Ascending aorta (tissue), 2 donors: ENCODE results near the gene FRMD3. TPM values are rescaled to one million over a fixed set of nuclear protein-coding genes. Genes with fewer than 3 reads are reported as not detected.

ENCODE experiments used
- DNase-seq, 2 donors: peaks; one replicate each; pipeline ENCODE4 v3.0.0-alpha.2; 2019; ENCODE audit warnings: low spot score in 2 of 2
- H3K27ac ChIP-seq, 2 donors: fragments of 200-600 bp; sonication (generic); one replicate each; pipeline ENCODE4 v1.5.1; 2016 to 2017; ENCODE audit warnings: mild to moderate bottlenecking in 1 of 2
- H3K27me3 ChIP-seq: fragments of 200-600 bp; sonication (generic); one replicate; pipeline ENCODE4 v1.5.1; 2017
- H3K36me3 ChIP-seq, 2 donors: fragments of 200-600 bp; sonication (generic); one replicate each; pipeline ENCODE4 v1.5.1; 2016
- H3K4me1 ChIP-seq, 2 donors: fragments of 200-600 bp; sonication (generic); one replicate each; pipeline ENCODE4 v1.5.1; 2016 to 2017; ENCODE audit warnings: mild to moderate bottlenecking in 1 of 2
- H3K4me3 ChIP-seq, 2 donors: fragments of 200-600 bp; sonication (generic); one replicate each; pipeline ENCODE4 v1.5.1; 2016 to 2017; ENCODE audit warnings: mild to moderate bottlenecking in 1 of 2
- H3K9me3 ChIP-seq, 2 donors: fragments of 200-600 bp; sonication (generic); one replicate each; pipeline ENCODE4 v1.5.1; 2016
- CTCF ChIP-seq, 3 experiments: fragments of 200-600 bp in 2 of 3; fragments of 450-650 bp in 1 of 3; sonication (generic) in 2 of 3; IDR thresholded peaks; one replicate each; pipeline ENCODE4 v1.5.1; 2016 to 2019; ENCODE audit warnings: antibody characterized with exemption in 3 of 3, mild to moderate bottlenecking in 1 of 3, moderate library complexity in 1 of 3
- intact Hi-C: fragments of 100-400 bp; cut with DNase I; formaldehyde crosslinking; loops from one replicate; pipeline ENCODE4 v1.15.1; 2023
- total RNA-seq: library from RNA; depleted of rRNA; stranded (reverse); fragments of >200 nt; gene quantifications from one replicate; pipeline ENCODE4 v1.1.0, GENCODE V29; 2016

FRMD3 gene
- total RNA-seq, 1 donor from 2014 or later, result 8.5 TPM

- no peaks in the 10 kb centered on the region for H3K27me3 ChIP-seq
- DNase-seq, result no peak
- no peaks in the 10 kb centered on the region for H3K9me3 ChIP-seq
- no peak for TF ChIP-seq CTCF (IDR thresholded peaks at IDR 0.05)
- no peak overlapping the region for H3K27ac ChIP-seq
- H3K4me1 ChIP-seq, result no peaks in the 10 kb centered on the region
- no peak overlapping the region for H3K4me3 ChIP-seq
- no peaks in the 10 kb centered on the region for H3K36me3 ChIP-seq
- intact Hi-C loops, result no loop called here
Measured at GRCh38 chr9:83512621-83513020, 25.6 kb downstream of the FRMD3 start.

GRCh38 chr9:83511051-83511450 is 27.1 kb downstream of the FRMD3 start:
- H3K9me3 ChIP-seq, result no peaks in the 10 kb centered on the region
- no peak overlapping the region for H3K27ac ChIP-seq
- TF ChIP-seq CTCF (IDR thresholded peaks at IDR 0.05), result no peak
- no peaks in the 10 kb centered on the region for H3K27me3 ChIP-seq
- no peaks in the 10 kb centered on the region for H3K4me1 ChIP-seq
- no peaks in the 10 kb centered on the region for H3K36me3 ChIP-seq
- DNase-seq, result no peak
- no peak overlapping the region for H3K4me3 ChIP-seq
- intact Hi-C loops, result no loop called here

GRCh38 chr9:83509402-83509801 is 28.8 kb downstream of the FRMD3 start:
- no peak for TF ChIP-seq CTCF (IDR thresholded peaks at IDR 0.05)
- Histone ChIP-seq H3K4me1 (no peaks in the 10 kb centered on the region), H3K36me3 (no peaks in the 10 kb centered on the region), H3K27ac (no peak overlapping the region), H3K4me3 (no peak overlapping the region), H3K27me3 (no peaks in the 10 kb centered on the region), H3K9me3 (no peaks in the 10 kb centered on the region)
- intact Hi-C loops, result no loop called here
- no peak for DNase-seq

- intact Hi-C loops, result no loop called here
- H3K4me1 ChIP-seq, result no peaks in the 10 kb centered on the region
- DNase-seq, result no peak
- no peaks in the 10 kb centered on the region for H3K9me3 ChIP-seq
- TF ChIP-seq CTCF (IDR thresholded peaks at IDR 0.05), result no peak
- no peak overlapping the region for H3K27ac ChIP-seq
- no peak overlapping the region for H3K4me3 ChIP-seq
- H3K27me3 ChIP-seq, result no peaks in the 10 kb centered on the region
- H3K36me3 ChIP-seq, result no peaks in the 10 kb centered on the region
Measured at GRCh38 chr9:83508067-83508466, 30.1 kb downstream of the FRMD3 start.

GRCh38 chr9:83505282-83505681 is 32.9 kb downstream of the FRMD3 start:
- no peaks in the 10 kb centered on the region for H3K4me1 ChIP-seq
- no peak overlapping the region for H3K4me3 ChIP-seq
- no peaks in the 10 kb centered on the region for H3K27me3 ChIP-seq
- no peak for DNase-seq
- H3K36me3 ChIP-seq, result no peaks in the 10 kb centered on the region
- H3K27ac ChIP-seq, result no peak overlapping the region
- no peak for TF ChIP-seq CTCF (IDR thresholded peaks at IDR 0.05)
- no peaks in the 10 kb centered on the region for H3K9me3 ChIP-seq
- intact Hi-C loops, result no loop called here

GRCh38 chr9:83503866-83504265 is 34.3 kb downstream of the FRMD3 start:
- Histone ChIP-seq H3K4me3 (no peak overlapping the region), H3K27me3 (no peaks in the 10 kb centered on the region), H3K36me3 (no peaks in the 10 kb centered on the region), H3K27ac (no peak overlapping the region), H3K4me1 (no peaks in the 10 kb centered on the region), H3K9me3 (no peaks in the 10 kb centered on the region)
- intact Hi-C loops, result no loop called here
- no peak for TF ChIP-seq CTCF (IDR thresholded peaks at IDR 0.05)
- DNase-seq, result no peak
